Ascending aorta (tissue), 2 donors: ENCODE results near the gene PHF2. TPM values are rescaled to one million over a fixed set of nuclear protein-coding genes. Genes with fewer than 3 reads are reported as not detected.
A peak's percentile ranks its signal among the peaks of the same experiment; 100 is the strongest.

ENCODE experiments used
- DNase-seq, 2 donors: peaks; one replicate each; pipeline ENCODE4 v3.0.0-alpha.2; 2019; ENCODE audit warnings: low spot score in 2 of 2
- H3K27ac ChIP-seq, 2 donors: fragments of 200-600 bp; sonication (generic); one replicate each; pipeline ENCODE4 v1.5.1; 2016 to 2017; ENCODE audit warnings: mild to moderate bottlenecking in 1 of 2
- H3K27me3 ChIP-seq: fragments of 200-600 bp; sonication (generic); one replicate; pipeline ENCODE4 v1.5.1; 2017
- H3K36me3 ChIP-seq, 2 donors: fragments of 200-600 bp; sonication (generic); one replicate each; pipeline ENCODE4 v1.5.1; 2016
- H3K4me1 ChIP-seq, 2 donors: fragments of 200-600 bp; sonication (generic); one replicate each; pipeline ENCODE4 v1.5.1; 2016 to 2017; ENCODE audit warnings: mild to moderate bottlenecking in 1 of 2
- H3K4me3 ChIP-seq, 2 donors: fragments of 200-600 bp; sonication (generic); one replicate each; pipeline ENCODE4 v1.5.1; 2016 to 2017; ENCODE audit warnings: mild to moderate bottlenecking in 1 of 2
- H3K9me3 ChIP-seq, 2 donors: fragments of 200-600 bp; sonication (generic); one replicate each; pipeline ENCODE4 v1.5.1; 2016
- CTCF ChIP-seq, 3 experiments: fragments of 200-600 bp in 2 of 3; fragments of 450-650 bp in 1 of 3; sonication (generic) in 2 of 3; IDR thresholded peaks; one replicate each; pipeline ENCODE4 v1.5.1; 2016 to 2019; ENCODE audit warnings: antibody characterized with exemption in 3 of 3, mild to moderate bottlenecking in 1 of 3, moderate library complexity in 1 of 3
- intact Hi-C: fragments of 100-400 bp; cut with DNase I; formaldehyde crosslinking; loops from one replicate; pipeline ENCODE4 v1.15.1; 2023
- total RNA-seq: library from RNA; depleted of rRNA; stranded (reverse); fragments of >200 nt; gene quantifications from one replicate; pipeline ENCODE4 v1.1.0, GENCODE V29; 2016

Gene PHF2
- total RNA-seq, 1 donor from 2014 or later: 45.1 TPM

DNA sequence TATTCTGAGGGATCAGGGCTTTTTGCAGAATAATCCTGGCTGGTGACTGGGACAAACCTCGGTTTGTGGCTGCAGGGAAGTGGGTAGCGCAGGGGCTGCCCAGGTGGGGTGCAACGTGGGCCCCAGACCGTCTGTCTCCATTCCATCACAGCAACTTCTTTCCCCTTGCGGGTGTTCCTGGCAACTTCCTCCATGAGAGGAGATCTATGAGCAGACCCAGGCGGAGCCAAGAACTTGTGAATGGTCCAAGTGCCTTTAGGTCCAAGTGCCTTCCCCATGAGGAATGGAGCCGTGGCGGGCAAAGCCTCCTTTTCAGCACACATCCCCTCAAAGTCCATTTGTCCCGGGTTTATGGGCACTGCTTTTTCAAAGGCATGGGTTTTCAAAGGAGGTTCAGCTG lies 136.5 kb downstream of the PHF2 start:
- Histone ChIP-seq H3K4me3 (no peak overlapping the region), H3K4me1 (no peaks in the 10 kb centered on the region), H3K27ac (no peak overlapping the region), H3K27me3 (no peaks in the 10 kb centered on the region), H3K36me3 (no peaks in the 10 kb centered on the region), H3K9me3 (no peaks in the 10 kb centered on the region)
- no peak for TF ChIP-seq CTCF (IDR thresholded peaks at IDR 0.05)
- peak in 1 of 2 donors; percentile 25 for DNase-seq
- intact Hi-C loops: no loop called here

DNA sequence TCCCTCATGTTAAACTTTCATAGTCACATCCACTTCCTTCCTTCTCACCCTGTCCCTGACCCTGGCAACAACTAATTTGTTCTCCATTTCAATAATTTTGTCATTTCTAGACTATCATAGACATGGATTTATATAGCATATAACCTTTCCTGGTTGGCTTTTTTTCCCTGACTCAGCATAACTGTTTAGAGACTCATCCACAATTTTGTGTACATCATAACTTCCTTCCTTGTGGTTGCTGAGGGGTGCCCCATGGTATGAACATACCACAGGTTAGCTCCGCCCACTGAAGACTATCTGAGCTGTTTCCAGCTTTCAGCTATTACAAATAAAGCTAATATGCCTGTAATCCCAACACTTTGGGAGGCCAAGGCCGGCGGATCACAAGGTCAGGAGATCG lies 137.3 kb downstream of the PHF2 start:
- Histone ChIP-seq H3K27ac (no peak overlapping the region), H3K4me3 (no peak overlapping the region), H3K27me3 (no peaks in the 10 kb centered on the region), H3K36me3 (no peaks in the 10 kb centered on the region), H3K4me1 (no peaks in the 10 kb centered on the region), H3K9me3 (no peaks in the 10 kb centered on the region)
- no peak for TF ChIP-seq CTCF (IDR thresholded peaks at IDR 0.05)
- peak in 1 of 2 donors; percentile 15 for DNase-seq
- intact Hi-C loops: no loop called here

- H3K4me3 ChIP-seq: no peak overlapping the region
- no peaks in the 10 kb centered on the region for H3K4me1 ChIP-seq
- DNase-seq: peak in 1 of 2 donors; percentile 52
- H3K27ac ChIP-seq: no peak overlapping the region
- H3K36me3 ChIP-seq: no peaks in the 10 kb centered on the region
- H3K9me3 ChIP-seq: no peaks in the 10 kb centered on the region
- TF ChIP-seq CTCF (IDR thresholded peaks at IDR 0.05): no peak
- intact Hi-C loops: no loop called here
- no peaks in the 10 kb centered on the region for H3K27me3 ChIP-seq
Observed at GRCh38 chr9:93721417-93721965, 145.1 kb downstream of the PHF2 start.

DNA sequence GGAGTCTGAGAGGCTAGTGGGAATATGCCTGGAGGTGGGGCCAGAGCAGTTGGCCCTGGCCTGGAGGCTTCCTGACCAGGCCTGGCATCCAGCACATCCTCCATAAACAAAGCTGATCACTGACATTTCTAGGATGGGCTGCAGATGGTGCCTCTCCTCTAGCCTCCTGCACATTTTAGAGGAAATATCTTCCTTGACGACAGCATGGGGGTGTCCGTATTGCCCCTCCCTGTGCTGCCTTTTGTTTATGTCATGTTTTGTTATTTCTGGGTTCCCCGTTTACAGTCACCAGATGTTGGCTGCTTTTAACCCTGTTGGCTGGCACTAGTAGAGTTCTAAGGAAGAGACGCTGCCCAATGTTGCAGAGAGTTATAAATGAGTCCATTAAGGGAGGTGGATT lies 148.5 kb downstream of the PHF2 start:
- no peak for TF ChIP-seq CTCF (IDR thresholded peaks at IDR 0.05)
- no peak for DNase-seq
- Histone ChIP-seq H3K9me3 (no peaks in the 10 kb centered on the region), H3K27me3 (no peaks in the 10 kb centered on the region), H3K4me1 (no peaks in the 10 kb centered on the region), H3K4me3 (no peak overlapping the region), H3K36me3 (no peaks in the 10 kb centered on the region), H3K27ac (no peak overlapping the region)
- intact Hi-C loops: no loop called here

GRCh38 chr9:93725382-93725781 lies 149.0 kb downstream of the PHF2 start:
- intact Hi-C loops: no loop called here
- TF ChIP-seq CTCF (IDR thresholded peaks at IDR 0.05): no peak
- Histone ChIP-seq H3K4me3 (no peak overlapping the region), H3K36me3 (no peaks in the 10 kb centered on the region), H3K4me1 (no peaks in the 10 kb centered on the region), H3K27ac (no peak overlapping the region), H3K27me3 (no peaks in the 10 kb centered on the region), H3K9me3 (no peaks in the 10 kb centered on the region)
- DNase-seq: no peak

DNA sequence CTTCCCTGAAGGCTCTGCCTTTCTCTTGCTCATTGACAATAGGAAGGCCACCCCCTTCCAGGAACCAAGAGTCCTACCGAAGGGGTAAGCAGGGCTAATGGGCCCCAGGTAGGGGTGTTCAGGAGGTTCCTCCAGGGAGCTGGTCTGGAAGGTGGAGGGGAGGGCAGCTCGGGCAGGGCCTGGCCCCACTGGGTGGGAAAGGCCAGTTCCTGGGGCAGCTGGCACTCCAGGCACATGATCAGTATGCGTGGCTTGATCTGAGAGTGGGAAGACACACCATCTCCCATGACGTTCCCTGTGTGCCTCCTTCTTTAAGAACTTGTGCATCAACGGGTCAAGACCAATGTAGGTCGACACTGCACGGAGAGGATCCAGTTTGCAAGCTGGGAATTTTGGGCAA lies 149.8 kb downstream of the PHF2 start:
- intact Hi-C loops: no loop called here
- DNase-seq: no peak
- no peak for TF ChIP-seq CTCF (IDR thresholded peaks at IDR 0.05)

More for the DNA sequence above, 149.8 kb downstream of the PHF2 start:
- Histone ChIP-seq H3K4me1 (no peaks in the 10 kb centered on the region), H3K36me3 (no peaks in the 10 kb centered on the region), H3K27me3 (no peaks in the 10 kb centered on the region), H3K27ac (no peak overlapping the region), H3K9me3 (no peaks in the 10 kb centered on the region), H3K4me3 (no peak overlapping the region)
